Keratinocyte (primary cell): ENCODE measurements around the gene CDHR3. TPM values are rescaled to one million over a fixed set of nuclear protein-coding genes. Genes with fewer than 3 reads are reported as not detected.
"Not testable (repeated sequence)": the region's sequence is repeated elsewhere in the genome, so short reads cannot be mapped to it uniquely, and the experiment has no call there.

Experiments
- DNase-seq: peaks from one replicate; pipeline ENCODE4 v3.0.0-alpha.2; 2011; ENCODE audit warnings: low read depth, missing footprints, low spot score
- FAIRE-seq: peaks from 2 replicates; lab custom pipeline; 2011; peaks lifted over from hg19 to GRCh38; lab: Jason Lieb, UNC
- H2AFZ ChIP-seq: 2 replicates; pipeline ENCODE4 v1.6.0; 2012; ENCODE audit warnings: low read length, control low read depth, inconsistent platforms; ENCODE audit not compliant: control insufficient read depth
- H3K27ac ChIP-seq: 2 replicates; pipeline ENCODE4 v1.5.1; 2011; ENCODE audit warnings: low read length; ENCODE audit not compliant: control insufficient read depth, insufficient read depth
- H3K27me3 ChIP-seq: 3 replicates; pipeline ENCODE4 v1.6.0; 2011; ENCODE audit warnings: low read length; ENCODE audit not compliant: control insufficient read depth, insufficient read depth; ENCODE audit errors: extremely low read depth
- H3K36me3 ChIP-seq, 2 experiments: 2 replicates in 1 of 2; 3 replicates in 1 of 2; pipeline ENCODE4 v1.5.1; 2011; ENCODE audit warnings: low read length in 2 of 2, mild to moderate bottlenecking in 1 of 2; ENCODE audit not compliant: control insufficient read depth in 2 of 2, insufficient read depth in 2 of 2; ENCODE audit errors: extremely low read depth in 1 of 2
- H3K4me1 ChIP-seq: 3 replicates; pipeline ENCODE4 v1.5.1; 2011; ENCODE audit warnings: low read length; ENCODE audit not compliant: control insufficient read depth, insufficient read depth; ENCODE audit errors: extremely low read depth
- H3K4me2 ChIP-seq: 3 replicates; pipeline ENCODE4 v1.6.0; 2011; ENCODE audit warnings: low read depth, low read length; ENCODE audit not compliant: control insufficient read depth, insufficient read depth; ENCODE audit errors: extremely low read depth
- H3K4me3 ChIP-seq, 3 experiments: fragments of 200-600 bp in 1 of 3; sonication (generic) in 1 of 3; 2 replicates in 2 of 3; 3 replicates in 1 of 3; pipeline ENCODE4 v1.5.1; 2011 to 2016; ENCODE audit warnings: low read length in 3 of 3, mild to moderate bottlenecking in 3 of 3, control low read depth in 2 of 3, inconsistent platforms in 1 of 3, low read depth in 1 of 3, mixed read lengths in 1 of 3, mixed run types in 1 of 3, moderate library complexity in 1 of 3; ENCODE audit not compliant: control insufficient read depth in 2 of 3, insufficient read depth in 2 of 3; ENCODE audit errors: extremely low read depth in 1 of 3
- H3K79me2 ChIP-seq: 2 replicates; pipeline ENCODE4 v1.6.0; 2012; ENCODE audit warnings: low read length; ENCODE audit not compliant: control insufficient read depth, insufficient read depth
- H3K9ac ChIP-seq: 3 replicates; pipeline ENCODE4 v1.6.0; 2011; ENCODE audit warnings: low read length; ENCODE audit not compliant: control insufficient read depth, insufficient read depth; ENCODE audit errors: extremely low read depth
- H3K9me1 ChIP-seq: 3 replicates; pipeline ENCODE4 v1.6.0; 2011; ENCODE audit warnings: low read length; ENCODE audit not compliant: control insufficient read depth, insufficient read depth; ENCODE audit errors: extremely low read depth
- H3K9me3 ChIP-seq: 2 replicates; pipeline ENCODE4 v1.5.1; 2012; ENCODE audit warnings: low read depth, low read length; ENCODE audit not compliant: control insufficient read depth
- H4K20me1 ChIP-seq: 3 replicates; pipeline ENCODE4 v1.6.0; 2011; ENCODE audit warnings: low read length; ENCODE audit not compliant: control insufficient read depth, insufficient read depth; ENCODE audit errors: extremely low read depth
- CTCF ChIP-seq, 3 experiments: IDR thresholded peaks in 1 of 3; conservative IDR thresholded peaks in 1 of 3; optimal IDR thresholded peaks in 1 of 3; 2 replicates in 2 of 3; 3 replicates in 1 of 3; pipeline versions ENCODE3 to v1.5.1; 2011; ENCODE audit warnings: low read length in 3 of 3, mild to moderate bottlenecking in 3 of 3, moderate library complexity in 2 of 3, control low read depth in 1 of 3, inconsistent platforms in 1 of 3; ENCODE audit not compliant: insufficient read depth in 2 of 3; ENCODE audit errors: extremely low read depth in 1 of 3
- EZH2 ChIP-seq: IDR thresholded peaks from one replicate; pipeline ENCODE4 v1.6.1; 2012; ENCODE audit warnings: inconsistent platforms, mild to moderate bottlenecking, low read length, moderate library complexity
- dilution Hi-C: fragments of 300-500 bp; cut with MboI; formaldehyde crosslinking; loops from one replicate; pipeline ENCODE4 v1.7.0; 2020; ENCODE audit warnings: low sequenced_read_pairs; ENCODE audit not compliant: extremely low pct_ligation_motif_present
- polyA plus RNA-seq, 5 experiments: library from polyadenylated mRNA; depleted of rRNA in 3 of 5; stranded (reverse) in 3 of 5; stranded (forward) in 1 of 5; unstranded in 1 of 5; fragments of >200 nt; gene quantifications; 1 replicate in 1 of 5; 2 replicates in 3 of 5; 3 replicates in 1 of 5; pipeline versions ENCODE4 v1.2.1 to v1.2.3, GENCODE V29; 2011 to 2012; ENCODE audit warnings: missing spikeins in 2 of 5, low read depth in 1 of 5, low replicate concordance in 1 of 5

The CDHR3 gene
- polyA plus RNA-seq, 1 donor (not counting 4 experiments of a cell fraction or from before 2014, with no cell fraction given): 1.2 TPM

DNA sequence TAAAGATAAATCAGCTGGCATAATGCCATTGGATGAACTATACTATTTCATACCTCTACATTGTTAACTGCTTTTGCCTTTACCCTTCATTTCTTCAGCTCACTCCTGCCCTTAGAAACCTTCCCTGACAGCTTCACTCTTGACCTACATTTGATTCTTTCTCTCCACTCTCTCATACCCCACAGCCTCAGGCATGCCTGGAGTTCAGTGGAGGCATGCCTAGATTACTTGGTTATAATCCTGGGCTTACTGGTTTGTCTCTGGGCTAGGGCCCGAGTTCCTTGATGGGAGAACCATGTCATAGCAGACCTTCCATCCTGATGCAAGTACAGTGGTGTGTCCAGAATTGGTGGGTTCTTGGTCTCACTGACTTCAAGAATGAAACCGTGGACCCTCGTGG is 8.4 kb upstream of the CDHR3 start:
- TF ChIP-seq CTCF (optimal IDR thresholded peaks at IDR 0.05 in 1 of 3, IDR thresholded peaks at IDR 0.05 in 1 of 3, conservative IDR thresholded peaks at IDR 0.05 in 1 of 3; ENCODE audit: extremely low read depth in 1 of 3, insufficient read depth in 2 of 3, low read length in 3 of 3): no peak
- no peak for TF ChIP-seq EZH2
- dilution Hi-C loops: no loop called here

GRCh38 chr7:105955651-105956466 is 7.2 kb upstream of the CDHR3 start:
- H4K20me1 ChIP-seq, FAIRE-seq, H3K36me3 ChIP-seq, H3K27me3 ChIP-seq, DNase-seq, H3K4me3 ChIP-seq, H3K9me1 ChIP-seq, H3K79me2 ChIP-seq, dilution Hi-C loops, H3K9me3 ChIP-seq, H3K4me2 ChIP-seq, H3K27ac ChIP-seq, H2AFZ ChIP-seq, H3K9ac ChIP-seq, H3K4me1 ChIP-seq: not testable (repeated sequence)

More for the DNA sequence above, 8.4 kb upstream of the CDHR3 start:
- DNase-seq (no peak), FAIRE-seq (no peak)
- Histone ChIP-seq H3K9me1 (no peaks in the 10 kb centered on the region), H3K9me3 (no peaks in the 10 kb centered on the region), H3K4me3 (no peak overlapping the region), H3K4me2 (no peak overlapping the region), H3K27me3 (no peaks in the 10 kb centered on the region), H3K36me3 (no peaks in the 10 kb centered on the region), H3K27ac (no peak overlapping the region), H3K79me2 (no peaks in the 10 kb centered on the region), H3K9ac (no peak overlapping the region), H4K20me1 (no peaks in the 10 kb centered on the region), H2AFZ (no peak overlapping the region), H3K4me1 (no peaks in the 10 kb centered on the region)
